IMR-90 (cell line): ENCODE measurements around the gene CRISPLD2.

Experiments used
- CTCF ChIP-seq: conservative IDR thresholded peaks from 2 replicates; pipeline ENCODE4 v1.5.1; 2012; ENCODE audit warnings: mild to moderate bottlenecking, low read depth, low read length, improper control_type of control experiment
- NFE2L2 ChIP-seq: fragments of 150-350 bp; IDR thresholded peaks from 2 replicates; pipeline ENCODE4 v1.6.1; 2016; ENCODE audit warnings: low read depth, mild to moderate bottlenecking, low read length
- POLR2A ChIP-seq: IDR thresholded peaks from 2 replicates; pipeline ENCODE4 v1.6.1; 2012; ENCODE audit warnings: mild to moderate bottlenecking, low read depth, low read length
- RAD21 ChIP-seq: IDR thresholded peaks from 2 replicates; pipeline ENCODE4 v1.6.1; 2012; ENCODE audit warnings: low read length, improper control_type of control experiment
- SMC3 ChIP-seq: fragments of 150-350 bp; IDR thresholded peaks from 2 replicates; pipeline ENCODE4 v1.6.1; 2016; ENCODE audit warnings: low read depth, mild to moderate bottlenecking, antibody characterized with exemption, low read length, moderate library complexity
- USF2 ChIP-seq: fragments of 150-350 bp; IDR thresholded peaks from 2 replicates; pipeline ENCODE4 v1.6.1; 2017; ENCODE audit warnings: mild to moderate bottlenecking, antibody characterized with exemption, low read length, low read depth

- TF ChIP-seq RAD21 (no peak), CTCF (no peak), POLR2A (no peak), NFE2L2 (no peak), SMC3 (no peak), USF2 (no peak)
Measured at GRCh38 chr16:84941921-84942320, 122.1 kb downstream of the CRISPLD2 start.
